Prostate gland (tissue), 2 donors: ENCODE results near the gene ERC2. TPM values are rescaled to one million over a fixed set of nuclear protein-coding genes. Genes with fewer than 3 reads are reported as not detected.

Experiments used
- DNase-seq: peaks from one replicate; pipeline ENCODE4 v3.0.0-alpha.2; 2019; ENCODE audit warnings: low spot score
- H3K27ac ChIP-seq, 2 donors: fragments of 200-600 bp; sonication (generic); 2 replicates each; pipeline ENCODE4 v1.5.1; 2017 to 2019
- H3K27me3 ChIP-seq: fragments of 200-600 bp; sonication (generic); replicated peaks from 2 replicates; pipeline ENCODE4 v1.5.1; 2019; ENCODE audit not compliant: insufficient read depth
- H3K36me3 ChIP-seq, 2 donors: fragments of 200-600 bp; sonication (generic); 1 replicate in 1 of 2; 2 replicates in 1 of 2; pipeline versions ENCODE4 v1.5.1 to v1.8.1; 2017 to 2019
- H3K4me1 ChIP-seq: fragments of 200-600 bp; sonication (generic); replicated peaks from 2 replicates; pipeline ENCODE4 v1.5.1; 2019
- H3K4me3 ChIP-seq, 2 donors: fragments of 200-600 bp; sonication (generic); 2 replicates each; pipeline ENCODE4 v1.5.1; 2017 to 2019
- H3K9me3 ChIP-seq: fragments of 200-600 bp; sonication (generic); 2 replicates; pipeline ENCODE4 v1.5.1; 2017
- CTCF ChIP-seq, 4 experiments: fragments of 200-600 bp in 2 of 4; fragments of 450-650 bp in 2 of 4; sonication (generic) in 2 of 4; IDR thresholded peaks; 1 replicate in 3 of 4; 2 replicates in 1 of 4; pipeline ENCODE4 v1.5.1; 2016 to 2019; ENCODE audit warnings: antibody characterized with exemption in 4 of 4, mild to moderate bottlenecking in 2 of 4, moderate library complexity in 2 of 4
- POLR2A ChIP-seq: fragments of 450-650 bp; IDR thresholded peaks from one replicate; pipeline ENCODE4 v1.6.1; 2016; ENCODE audit warnings: antibody characterized with exemption, mild to moderate bottlenecking
- POLR2AphosphoS5 ChIP-seq: sonication (generic); formaldehyde crosslinking; IDR thresholded peaks from one replicate; pipeline ENCODE4 v1.6.1; 2017; ENCODE audit warnings: antibody characterized with exemption
- WGBS: methylation state at CpG from one replicate; pipeline ENCODE4 v1.1.5; 2018; 5-methylcytosine and 5-hydroxymethylcytosine counted together
- intact Hi-C: fragments of 100-400 bp; cut with DNase I; formaldehyde crosslinking; loops from one replicate; pipeline ENCODE4 v1.14.2; 2022
- total RNA-seq, 2 donors: library from RNA; depleted of rRNA; stranded (reverse); fragments of >200 nt; gene quantifications; one replicate each; pipeline ENCODE4 v1.1.0, GENCODE V29; 2016

ERC2 gene
- total RNA-seq, 2 donors from 2014 or later, result 1.0 to 2.7 TPM

GRCh38 chr3:55692295-55692956 is 775.8 kb downstream of the ERC2 start:
- 76% methylated on average over 1 of the region's 1 CpG for WGBS
- intact Hi-C loops, result no loop called here

GRCh38 chr3:55691141-55691540 is 777.1 kb downstream of the ERC2 start:
- Histone ChIP-seq H3K27me3 (no peaks in the 10 kb centered on the region), H3K4me1 (no peaks in the 10 kb centered on the region), H3K4me3 (no peak overlapping the region), H3K27ac (no peak overlapping the region), H3K9me3 (no peaks in the 10 kb centered on the region), H3K36me3 (no peaks in the 10 kb centered on the region)
- TF ChIP-seq POLR2A (no peak), CTCF (IDR thresholded peaks at IDR 0.05) (no peak), POLR2AphosphoS5 (no peak)
- intact Hi-C loops, result no loop called here
- WGBS, result 76% methylated on average over 4 of the region's 4 CpGs
- DNase-seq, result no peak

More at GRCh38 chr3:55692295-55692956, 775.8 kb downstream of the ERC2 start:
- Histone ChIP-seq H3K9me3 (no peaks in the 10 kb centered on the region), H3K27ac (no peak overlapping the region), H3K27me3 (no peaks in the 10 kb centered on the region), H3K36me3 (no peaks in the 10 kb centered on the region), H3K4me1 (no peaks in the 10 kb centered on the region), H3K4me3 (no peak overlapping the region)
- TF ChIP-seq POLR2AphosphoS5 (no peak), CTCF (IDR thresholded peaks at IDR 0.05) (no peak), POLR2A (no peak)
- DNase-seq, result no peak

- Histone ChIP-seq H3K4me1 (no peaks in the 10 kb centered on the region), H3K9me3 (no peaks in the 10 kb centered on the region), H3K4me3 (no peak overlapping the region), H3K27me3 (no peaks in the 10 kb centered on the region), H3K36me3 (no peaks in the 10 kb centered on the region), H3K27ac (no peak overlapping the region)
- 70% methylated on average over 3 of the region's 3 CpGs for WGBS
- TF ChIP-seq POLR2AphosphoS5, result no peak
- no peak for TF ChIP-seq POLR2A
- TF ChIP-seq CTCF (IDR thresholded peaks at IDR 0.05), result no peak
- intact Hi-C loops, result no loop called here
- no peak for DNase-seq
Measured at GRCh38 chr3:55690726-55691125, 777.5 kb downstream of the ERC2 start.

- intact Hi-C loops, result no loop called here
- DNase-seq, result no peak
- H3K9me3 ChIP-seq, result no peaks in the 10 kb centered on the region
- 62% methylated on average over 3 of the region's 3 CpGs for WGBS
- no peaks in the 10 kb centered on the region for H3K36me3 ChIP-seq
- no peaks in the 10 kb centered on the region for H3K4me1 ChIP-seq
- TF ChIP-seq CTCF (IDR thresholded peaks at IDR 0.05) (no peak), POLR2AphosphoS5 (no peak), POLR2A (no peak)
- no peak overlapping the region for H3K27ac ChIP-seq
- H3K4me3 ChIP-seq, result no peak overlapping the region
- H3K27me3 ChIP-seq, result no peaks in the 10 kb centered on the region
Measured at GRCh38 chr3:55690177-55690576, 778.1 kb downstream of the ERC2 start.

GRCh38 chr3:55688154-55688553 is 780.1 kb downstream of the ERC2 start:
- Histone ChIP-seq H3K4me3 (no peak overlapping the region), H3K27me3 (no peaks in the 10 kb centered on the region), H3K9me3 (no peaks in the 10 kb centered on the region), H3K4me1 (no peaks in the 10 kb centered on the region), H3K27ac (no peak overlapping the region), H3K36me3 (no peaks in the 10 kb centered on the region)
- intact Hi-C loops, result no loop called here
- TF ChIP-seq POLR2AphosphoS5, result no peak
- TF ChIP-seq POLR2A, result no peak
- TF ChIP-seq CTCF (IDR thresholded peaks at IDR 0.05), result no peak
- no peak for DNase-seq
- WGBS, result 95% methylated on average over 3 of the region's 3 CpGs
